DLD1 (cell line): ENCODE data around the gene FANCC.
"Not testable (repeated sequence)": the region's sequence is repeated elsewhere in the genome, so short reads cannot be mapped to it uniquely, and the experiment has no call there.

Source experiments
- in situ Hi-C: cut with HindIII; loops from 2 replicates; pipeline ENCODE4 v1.10.0; 2017; ENCODE audit warnings: low sequenced_read_pairs

Gene FANCC

GRCh38 chr9:95284162-95285080 is 33.1 kb downstream of the FANCC start:
- in situ Hi-C loops, result no loop called here

GRCh38 chr9:95283673-95284072 is 33.8 kb downstream of the FANCC start:
- in situ Hi-C loops, result no loop called here

- in situ Hi-C loops, result no loop called here
Observed at GRCh38 chr9:95282332-95282731, 35.2 kb downstream of the FANCC start.

- in situ Hi-C loops, result no loop called here
Observed at GRCh38 chr9:95280745-95281144, 36.8 kb downstream of the FANCC start.

- in situ Hi-C loops, result no loop called here
Observed at GRCh38 chr9:95277509-95277908, 40.0 kb downstream of the FANCC start.

GRCh38 chr9:95276395-95276954 is 41.0 kb downstream of the FANCC start:
- in situ Hi-C loops, result no loop called here

- in situ Hi-C loops, result not testable (repeated sequence)
Observed at GRCh38 chr9:95274160-95274559, 43.3 kb downstream of the FANCC start.

- in situ Hi-C loops, result no loop called here
Observed at GRCh38 chr9:95273369-95274022, 44.0 kb downstream of the FANCC start.

- in situ Hi-C loops, result no loop called here
Observed at GRCh38 chr9:95272830-95273229, 44.7 kb downstream of the FANCC start.

GRCh38 chr9:95270790-95271189 is 46.7 kb downstream of the FANCC start:
- in situ Hi-C loops, result no loop called here

- in situ Hi-C loops, result not testable (repeated sequence)
Observed at GRCh38 chr9:95269803-95270773, 47.4 kb downstream of the FANCC start.

- in situ Hi-C loops, result no loop called here
Observed at GRCh38 chr9:95268681-95269080, 48.8 kb downstream of the FANCC start.

- in situ Hi-C loops, result no loop called here
Observed at GRCh38 chr9:95266649-95267048, 50.9 kb downstream of the FANCC start.

- in situ Hi-C loops, result no loop called here
Observed at GRCh38 chr9:95265960-95266359, 51.5 kb downstream of the FANCC start.

- in situ Hi-C loops, result no loop called here
Observed at GRCh38 chr9:95264954-95265615, 52.4 kb downstream of the FANCC start.

- in situ Hi-C loops, result no loop called here
Observed at GRCh38 chr9:95261890-95262289, 55.6 kb downstream of the FANCC start.

- in situ Hi-C loops, result no loop called here
Observed at GRCh38 chr9:95250462-95251221, 66.9 kb downstream of the FANCC start.

GRCh38 chr9:95249986-95250385 is 67.5 kb downstream of the FANCC start:
- in situ Hi-C loops, result no loop called here

GRCh38 chr9:95246547-95246946 is 71.0 kb downstream of the FANCC start:
- in situ Hi-C loops, result no loop called here
